NB4 (cell line): ENCODE data around the gene ZMYND19.

ENCODE experiments used
- MYC ChIP-seq: IDR thresholded peaks from 2 replicates; pipeline ENCODE4 v1.6.1; 2011; ENCODE audit warnings: low read depth, low read length
- POLR2A ChIP-seq: IDR thresholded peaks from 2 replicates; pipeline ENCODE4 v1.6.1; 2011; ENCODE audit warnings: mild to moderate bottlenecking; ENCODE audit not compliant: insufficient read length; ENCODE audit errors: extremely low read depth
- TF ChIP-seq, protein P1 (sequence below): IDR thresholded peaks from one replicate; pipeline ENCODE4 v1.5.1; 2012; ENCODE audit warnings: low read depth, low read length
- TF ChIP-seq, protein P2 (sequence below): IDR thresholded peaks from 2 replicates; pipeline ENCODE4 v1.6.1; 2011; ENCODE audit warnings: low read depth, low read length

DNA sequence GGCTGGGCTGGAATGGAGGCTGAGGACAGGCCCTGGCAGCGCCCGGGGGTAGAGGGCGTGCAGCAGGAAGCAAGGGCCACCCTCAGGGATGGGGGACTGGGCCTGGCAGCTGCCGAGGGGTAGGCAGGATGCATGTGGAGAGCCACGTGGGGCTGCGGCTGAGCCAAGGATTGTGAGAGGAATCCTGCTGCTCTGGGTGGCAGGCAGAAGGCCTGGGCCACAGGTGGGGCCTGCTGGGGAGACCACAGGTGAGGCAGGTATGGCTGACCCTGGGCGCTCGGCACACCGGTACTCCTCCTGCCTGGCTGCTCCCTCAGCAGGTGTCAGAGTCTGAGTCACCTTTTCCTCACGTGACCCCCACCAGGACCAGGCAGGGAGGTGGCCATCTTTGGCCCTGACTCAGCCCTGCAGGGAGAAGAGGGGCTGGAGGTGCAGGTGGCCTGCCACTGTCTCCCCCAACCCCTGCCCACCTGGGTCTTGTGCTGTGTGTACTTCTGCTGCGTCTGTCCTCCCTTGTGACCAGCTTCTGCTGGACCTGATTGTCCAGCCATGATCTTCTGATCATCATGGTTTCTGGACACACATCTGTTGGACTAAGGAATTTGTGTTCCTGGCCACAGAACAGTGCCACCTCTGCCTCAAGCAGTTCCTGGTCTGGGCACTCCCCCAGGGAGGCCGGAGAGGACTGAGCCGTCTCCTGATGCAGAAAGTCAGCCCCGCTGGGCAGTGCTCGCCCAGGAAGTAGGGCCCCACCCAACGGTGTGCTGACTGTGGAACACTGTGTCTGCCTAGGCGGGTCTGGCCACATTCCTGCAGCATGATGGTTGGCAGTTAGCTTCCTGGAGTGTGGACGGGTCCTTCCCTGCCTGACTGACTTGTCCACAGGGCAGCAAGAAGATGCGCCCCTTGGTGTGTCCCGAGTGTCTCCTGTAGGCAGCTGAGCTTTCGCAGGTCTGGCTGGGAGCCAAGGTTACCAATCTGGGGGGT lies 21.6 kb upstream of the ZMYND19 start:
- TF ChIP-seq, protein P1, sequence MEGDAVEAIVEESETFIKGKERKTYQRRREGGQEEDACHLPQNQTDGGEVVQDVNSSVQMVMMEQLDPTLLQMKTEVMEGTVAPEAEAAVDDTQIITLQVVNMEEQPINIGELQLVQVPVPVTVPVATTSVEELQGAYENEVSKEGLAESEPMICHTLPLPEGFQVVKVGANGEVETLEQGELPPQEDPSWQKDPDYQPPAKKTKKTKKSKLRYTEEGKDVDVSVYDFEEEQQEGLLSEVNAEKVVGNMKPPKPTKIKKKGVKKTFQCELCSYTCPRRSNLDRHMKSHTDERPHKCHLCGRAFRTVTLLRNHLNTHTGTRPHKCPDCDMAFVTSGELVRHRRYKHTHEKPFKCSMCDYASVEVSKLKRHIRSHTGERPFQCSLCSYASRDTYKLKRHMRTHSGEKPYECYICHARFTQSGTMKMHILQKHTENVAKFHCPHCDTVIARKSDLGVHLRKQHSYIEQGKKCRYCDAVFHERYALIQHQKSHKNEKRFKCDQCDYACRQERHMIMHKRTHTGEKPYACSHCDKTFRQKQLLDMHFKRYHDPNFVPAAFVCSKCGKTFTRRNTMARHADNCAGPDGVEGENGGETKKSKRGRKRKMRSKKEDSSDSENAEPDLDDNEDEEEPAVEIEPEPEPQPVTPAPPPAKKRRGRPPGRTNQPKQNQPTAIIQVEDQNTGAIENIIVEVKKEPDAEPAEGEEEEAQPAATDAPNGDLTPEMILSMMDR: no peak
- TF ChIP-seq MYC (no peak), POLR2A (no peak)
- TF ChIP-seq, protein P2, sequence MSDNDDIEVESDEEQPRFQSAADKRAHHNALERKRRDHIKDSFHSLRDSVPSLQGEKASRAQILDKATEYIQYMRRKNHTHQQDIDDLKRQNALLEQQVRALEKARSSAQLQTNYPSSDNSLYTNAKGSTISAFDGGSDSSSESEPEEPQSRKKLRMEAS: no peak
